Measurements from ENCODE around the gene EIF1.
"Not testable (repeated sequence)": the region's sequence is repeated elsewhere in the genome, so short reads cannot be mapped to it uniquely, and the experiment has no call there.

Gene EIF1

DNA sequence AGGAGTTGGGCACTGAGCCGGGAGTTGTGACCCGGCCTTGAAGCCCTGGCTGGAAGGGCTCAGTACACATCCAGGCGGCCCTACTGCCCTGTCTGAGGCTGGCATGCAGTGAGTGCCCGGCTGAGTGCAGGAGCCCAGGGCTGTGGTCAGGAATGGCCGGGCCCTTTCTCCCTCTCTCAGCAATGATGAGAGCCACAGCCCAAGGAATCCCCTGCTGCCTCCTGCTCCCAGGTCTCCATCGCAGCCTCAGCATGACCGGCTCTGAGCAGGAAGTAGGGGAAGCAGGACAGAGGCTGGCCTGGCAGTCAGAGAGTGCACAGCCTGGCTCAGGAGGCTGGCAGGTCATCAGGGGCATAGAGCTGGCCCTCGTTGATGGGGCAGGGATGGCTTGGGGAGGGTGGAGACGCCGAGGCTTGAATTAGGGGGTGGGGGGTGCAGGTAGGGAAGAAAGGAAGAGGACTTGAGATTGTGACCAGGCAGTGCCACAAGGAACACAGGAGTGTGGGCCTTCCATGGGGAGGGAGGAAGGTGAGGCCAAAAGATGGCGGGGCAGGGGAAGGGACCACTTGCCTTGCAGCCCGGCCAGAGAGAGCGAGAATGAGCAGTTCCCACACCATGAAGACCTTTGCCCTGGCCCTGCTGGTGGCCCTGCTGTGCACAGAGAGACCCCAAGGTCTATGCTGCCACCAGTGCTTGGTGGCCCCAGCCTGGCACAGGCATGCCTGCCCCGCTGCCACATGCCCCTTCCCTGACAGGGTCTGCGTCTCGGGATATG, 32.2 kb upstream of the EIF1 start:
- no peak for DNase-seq

DNA sequence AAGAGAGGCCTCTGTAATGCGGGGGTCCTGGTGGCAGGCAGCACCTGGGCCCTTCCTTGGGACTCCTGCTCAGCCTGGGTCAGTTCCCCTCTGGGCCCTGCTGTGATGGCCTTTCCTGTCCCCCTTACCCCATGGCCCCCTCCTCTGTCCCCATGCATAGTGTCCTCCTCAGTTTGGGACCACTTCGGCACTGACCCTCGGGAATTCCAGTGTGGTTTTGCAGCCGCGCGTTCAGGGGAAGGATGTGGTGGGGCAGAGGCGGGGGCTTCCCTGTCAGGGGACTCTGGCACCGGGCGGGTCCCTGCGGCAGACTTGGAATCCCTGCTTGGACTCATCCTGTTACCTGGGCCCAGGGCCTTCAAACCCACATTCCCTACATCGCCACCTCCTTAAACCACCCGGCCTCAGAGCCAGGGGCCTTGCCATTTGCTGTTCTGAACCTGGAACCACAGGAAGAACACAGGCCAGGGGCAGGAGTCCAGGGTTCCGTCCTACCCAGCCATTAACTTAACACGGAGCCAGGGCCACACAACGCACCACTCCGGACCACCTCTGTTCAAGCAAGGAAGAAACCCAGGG, 31.4 kb upstream of the EIF1 start:
- no peak for DNase-seq

GRCh38 chr17:41657936-41658335, 30.7 kb upstream of the EIF1 start:
- DNase-seq = no peak

- no peak for DNase-seq
Measured at GRCh38 chr17:41658846-41659245, 29.8 kb upstream of the EIF1 start.

DNA sequence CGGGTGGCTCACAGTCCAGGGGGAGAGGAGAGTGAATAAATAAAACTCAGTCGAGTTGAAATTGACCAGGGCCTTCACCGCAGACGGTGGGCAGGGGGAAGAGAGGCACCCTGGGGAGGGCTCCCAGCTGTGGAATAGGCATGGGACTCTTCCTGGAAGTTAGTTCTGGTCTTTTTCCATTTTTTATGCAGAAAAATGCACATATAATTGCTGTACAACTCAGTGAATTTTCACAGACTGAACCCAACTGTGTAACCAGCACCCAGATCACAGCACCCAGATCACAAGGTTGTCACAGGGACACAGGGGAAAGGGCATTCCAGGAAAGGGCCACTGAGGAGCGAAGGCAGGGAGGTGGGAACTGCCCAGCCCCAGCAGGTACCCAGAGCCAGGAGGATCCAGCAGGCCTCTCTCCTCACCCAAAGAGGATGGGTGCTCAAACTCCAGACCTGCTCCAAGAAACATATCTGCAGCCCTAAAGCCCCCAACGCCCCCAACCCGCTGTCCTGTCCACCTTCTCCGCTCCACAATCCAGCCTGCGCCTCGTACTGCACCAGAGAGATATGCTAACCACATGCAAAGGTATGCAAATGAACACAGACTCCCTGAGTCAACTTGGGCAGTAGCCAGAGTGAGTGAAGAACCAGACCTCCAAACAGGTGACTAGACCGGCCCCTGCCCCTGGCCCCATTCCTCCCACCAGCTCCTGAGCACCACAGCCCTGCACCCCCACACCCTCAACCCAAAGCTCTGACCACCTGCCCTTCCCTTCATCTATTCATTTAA, 29.1 kb upstream of the EIF1 start:
- DNase-seq = no peak

DNA sequence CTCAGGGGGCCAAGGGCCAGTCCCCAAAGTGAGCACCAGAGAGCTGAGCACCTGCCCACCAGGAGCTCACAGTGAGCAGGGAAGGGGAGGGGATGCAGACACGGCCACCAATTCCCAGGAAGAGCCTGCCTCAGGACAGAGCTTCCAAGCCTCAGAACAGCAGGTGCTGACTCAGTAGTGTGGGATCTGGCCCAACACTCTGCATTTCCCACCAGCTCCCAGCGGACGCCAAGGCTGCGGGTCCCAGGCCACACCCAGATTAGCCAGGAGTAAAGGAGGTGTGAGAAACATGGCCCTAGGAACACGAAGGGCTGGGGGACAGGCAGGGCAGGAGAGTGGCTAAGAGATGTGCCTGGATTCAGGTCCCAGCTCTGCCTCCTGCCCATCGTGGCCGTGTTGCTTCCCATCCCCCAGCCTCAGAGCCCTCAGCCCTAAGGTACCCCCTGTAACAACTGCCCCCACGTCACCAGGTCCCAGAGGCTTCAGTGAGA, 28.4 kb upstream of the EIF1 start:
- DNase-seq = no peak

DNA sequence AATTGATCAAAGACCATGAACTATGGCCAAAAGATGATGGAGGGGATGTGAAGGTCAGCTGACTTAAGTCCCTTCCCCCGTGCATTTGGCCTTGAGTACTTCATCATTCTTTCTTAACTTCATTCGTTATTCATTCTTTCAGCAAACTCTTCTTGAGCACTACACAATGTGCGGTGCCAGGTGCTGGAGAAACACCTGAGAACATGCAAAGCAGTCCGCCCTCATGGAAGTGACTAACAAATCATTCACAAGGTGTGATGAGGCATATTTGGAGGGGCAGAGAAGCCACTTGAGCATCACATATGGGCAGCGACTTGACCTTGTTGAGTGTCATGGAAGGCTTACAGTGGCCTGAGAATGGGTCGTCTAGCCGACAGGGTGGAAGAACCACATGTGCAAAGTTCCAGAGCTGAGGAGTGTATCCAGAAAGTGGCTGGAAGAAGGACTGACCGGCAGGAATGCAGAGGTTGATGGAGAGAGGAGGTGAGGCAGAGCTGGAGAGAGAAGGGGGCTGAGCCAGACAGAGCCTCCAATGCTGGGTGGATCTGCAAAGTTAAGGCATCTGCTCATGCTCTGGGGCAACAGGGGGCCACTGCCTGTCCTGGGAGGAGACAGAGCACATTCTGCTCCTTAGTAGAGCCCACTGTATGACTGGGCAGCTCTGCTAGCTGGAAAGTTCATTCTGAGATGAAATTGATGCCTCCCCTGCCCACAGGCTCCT, 25.1 kb upstream of the EIF1 start:
- DNase-seq = no peak

DNA sequence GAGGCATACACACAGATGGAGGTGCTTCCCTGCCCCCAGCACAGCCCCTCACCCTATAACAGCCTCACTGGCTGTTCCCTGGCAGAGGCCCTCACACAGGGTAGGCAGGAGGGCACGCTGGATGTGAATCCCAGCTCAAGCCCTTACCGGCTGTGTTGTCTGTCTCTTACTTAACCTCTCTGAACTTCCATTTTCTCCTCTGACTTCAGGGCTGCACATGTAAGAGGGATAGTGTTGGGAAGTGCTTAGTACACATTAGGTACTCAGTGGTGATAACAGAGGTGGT, 24.6 kb upstream of the EIF1 start:
- DNase-seq = no peak

- no peak for DNase-seq
Measured at GRCh38 chr17:41664587-41665565, 23.8 kb upstream of the EIF1 start.

GRCh38 chr17:41665566-41666236, 23.0 kb upstream of the EIF1 start:
- DNase-seq = peak; percentile 39

GRCh38 chr17:41666237-41666641, 22.4 kb upstream of the EIF1 start:
- peak; percentile 42 for DNase-seq

- peak; percentile 69 for DNase-seq
Measured at GRCh38 chr17:41666708-41667279, 21.9 kb upstream of the EIF1 start.

DNA sequence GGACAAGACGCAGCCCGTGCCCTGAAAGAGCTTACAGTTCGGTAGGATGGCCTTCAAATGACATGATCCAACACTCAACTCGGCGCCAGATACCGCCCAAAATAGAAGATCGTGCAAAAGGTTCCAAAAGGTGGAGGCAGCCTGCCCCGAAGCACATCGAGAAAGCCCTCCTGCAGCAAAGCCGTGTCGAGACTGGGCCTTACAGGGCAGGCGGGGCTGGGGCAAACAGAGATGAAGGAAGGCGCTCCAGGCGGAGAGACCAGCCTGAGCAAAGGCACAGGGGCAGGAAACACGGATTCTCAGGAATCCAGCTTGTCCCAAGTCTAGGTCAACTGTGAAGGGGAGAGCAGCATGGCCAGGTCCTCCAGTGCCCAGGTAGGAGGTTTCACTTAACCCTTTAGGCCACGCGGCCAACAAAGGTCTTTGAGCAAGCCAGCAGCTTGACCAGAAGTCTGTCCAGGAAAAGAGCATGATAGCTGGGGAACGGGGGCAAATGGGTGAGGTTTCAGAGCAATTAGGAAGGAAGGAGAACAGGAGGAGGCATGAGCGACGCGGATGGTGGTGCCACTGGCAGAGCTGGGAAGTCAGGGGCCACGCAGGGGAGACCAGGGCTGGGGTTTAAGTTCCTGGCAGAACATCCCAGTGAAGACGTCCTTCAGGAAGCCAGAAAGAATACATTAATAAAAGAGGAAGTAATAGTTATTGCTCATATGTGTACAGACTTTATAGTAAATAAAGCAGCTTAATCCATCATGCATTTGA, 21.2 kb upstream of the EIF1 start:
- DNase-seq = no peak

DNA sequence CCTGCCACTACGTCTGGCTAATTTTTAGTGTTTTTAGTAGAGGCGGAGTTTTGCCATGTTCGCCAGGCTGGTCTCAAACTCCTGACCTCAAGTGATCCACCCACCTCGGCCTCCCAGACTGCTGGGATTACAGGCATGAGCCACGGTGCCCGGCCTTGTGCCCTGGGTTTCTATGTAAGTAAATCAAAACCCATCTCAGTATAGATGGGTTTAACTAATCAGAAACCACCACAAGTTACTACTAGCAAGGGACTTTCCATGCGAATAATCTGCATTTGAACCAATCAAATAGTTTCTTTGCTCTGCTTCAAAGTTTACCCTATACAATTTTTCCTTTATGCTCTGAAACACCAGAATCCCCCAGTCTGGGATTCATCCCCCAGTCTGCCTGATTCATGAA, 16.5 kb upstream of the EIF1 start:
- no peak for DNase-seq

- not testable (repeated sequence) for DNase-seq
Measured at GRCh38 chr17:41675157-41676057, 13.3 kb upstream of the EIF1 start.

- DNase-seq = no peak
Measured at GRCh38 chr17:41676058-41676419, 12.6 kb upstream of the EIF1 start.

- DNase-seq = no peak
Measured at GRCh38 chr17:41678411-41678906, 10.2 kb upstream of the EIF1 start.

DNA sequence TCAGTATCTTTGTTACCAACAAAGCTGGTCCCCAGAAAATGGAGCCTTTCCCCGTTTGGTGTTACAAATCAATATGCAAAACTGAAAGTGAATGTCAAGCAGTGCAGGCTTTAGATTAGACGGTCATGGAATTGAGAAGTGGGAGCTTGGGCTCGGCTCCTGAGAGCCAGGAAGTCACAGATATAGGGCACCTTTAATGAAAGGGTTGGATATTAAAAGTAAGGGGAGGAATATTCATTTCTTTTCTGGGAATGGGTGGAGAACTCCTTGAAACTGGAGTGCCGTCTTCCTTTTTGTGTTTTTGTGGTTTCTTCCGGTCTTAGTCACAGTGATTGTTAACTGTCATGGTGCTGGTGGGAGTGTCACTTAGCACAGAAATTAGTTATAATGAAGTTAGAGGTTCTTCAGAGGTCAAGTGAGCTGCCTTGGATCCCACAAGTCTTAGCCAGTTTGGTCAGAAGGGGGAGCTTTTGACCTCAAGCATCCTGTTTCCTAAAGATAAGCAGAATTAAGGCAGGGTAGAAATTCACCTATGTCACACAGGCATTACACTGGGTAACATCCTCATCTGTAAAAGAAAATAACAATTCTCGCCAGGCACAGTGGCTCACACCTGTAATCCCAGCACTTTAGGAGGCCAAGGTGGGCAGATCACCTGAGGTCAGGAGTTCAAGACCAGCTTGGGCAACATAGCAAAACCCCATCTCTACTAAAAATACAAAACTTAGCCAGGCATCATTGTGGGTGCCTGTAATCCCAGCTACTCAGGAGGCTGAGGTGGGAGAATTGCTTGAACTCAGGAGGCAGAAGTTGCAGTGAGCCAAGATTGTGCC, 9.6 kb upstream of the EIF1 start:
- DNase-seq = no peak
